ENCODE results near the gene SEL1L2. TPM values are rescaled to one million over a fixed set of nuclear protein-coding genes. Genes with fewer than 3 reads are reported as not detected.

Gene SEL1L2
- total and polyA plus RNA-seq, 10 donors, result 0.22 TPM; not detected in 9

GRCh38 chr20:13910492-13910891 lies 79.9 kb downstream of the SEL1L2 start:
- H3K36me3 ChIP-seq, result no peaks in the 10 kb centered on the region
- TF ChIP-seq POLR2A (IDR thresholded peaks at IDR 0.05), result no peak
- H3K27me3 ChIP-seq (replicated peaks in 1 of 7), result no peaks in the 10 kb centered on the region
- H3K4me3 ChIP-seq, result no peak overlapping the region
- intact Hi-C loops (cut with DNase I; ENCODE audit: low total_unique reads), result no loop called here
- H3K4me1 ChIP-seq, result no peaks in the 10 kb centered on the region
- no peak overlapping the region for H3K27ac ChIP-seq
- no peak for DNase-seq
- WGBS, 5 donors, result 68 to 83% (median 74%) methylated on average over 1 of the region's 1 CpG
- no peaks in the 10 kb centered on the region for H3K9me3 ChIP-seq

- H3K27me3 ChIP-seq (replicated peaks in 1 of 7), result no peaks in the 10 kb centered on the region
- DNase-seq, result no peak
- no peak overlapping the region for H3K4me3 ChIP-seq
- TF ChIP-seq POLR2A (IDR thresholded peaks at IDR 0.05), result no peak
- TF ChIP-seq CTCF (IDR thresholded peaks at IDR 0.05 in 8 of 11, conservative IDR thresholded peaks at IDR 0.05 in 3 of 11), result no peak
- TF ChIP-seq POLR2AphosphoS5 (IDR thresholded peaks at IDR 0.05), result no peak
- H3K27ac ChIP-seq, result no peak overlapping the region
- no peaks in the 10 kb centered on the region for H3K36me3 ChIP-seq
- intact Hi-C loops (cut with DNase I; ENCODE audit: low total_unique reads), result no loop called here
- H3K9me3 ChIP-seq, result no peaks in the 10 kb centered on the region
- WGBS, 5 donors, result 78 to 87% (median 81%) methylated on average over 4 of the region's 4 CpGs
- no peaks in the 10 kb centered on the region for H3K4me1 ChIP-seq
These were observed 81.3 kb downstream of the SEL1L2 start for GRCh38 chr20:13909067-13909466.

GRCh38 chr20:13904766-13905165 lies 85.6 kb downstream of the SEL1L2 start:
- no peaks in the 10 kb centered on the region for H3K4me1 ChIP-seq
- H3K9me3 ChIP-seq, result no peaks in the 10 kb centered on the region
- H3K27ac ChIP-seq, result no peak overlapping the region
- no peak for TF ChIP-seq CTCF (IDR thresholded peaks at IDR 0.05 in 8 of 11, conservative IDR thresholded peaks at IDR 0.05 in 3 of 11)
- TF ChIP-seq POLR2AphosphoS5 (IDR thresholded peaks at IDR 0.05), result no peak
- no peak for TF ChIP-seq POLR2A (IDR thresholded peaks at IDR 0.05)
- intact Hi-C loops (cut with DNase I; ENCODE audit: low total_unique reads), result no loop called here
- H3K4me3 ChIP-seq, result no peak overlapping the region
- H3K36me3 ChIP-seq, result no peaks in the 10 kb centered on the region
- DNase-seq, result no peak
- 84 to 89% (median 87%) methylated on average over 3 of the region's 3 CpGs for WGBS, 5 donors
- H3K27me3 ChIP-seq (replicated peaks in 1 of 7), result no peaks in the 10 kb centered on the region

- Histone ChIP-seq H3K4me3 (no peak overlapping the region), H3K9me3 (no peaks in the 10 kb centered on the region), H3K4me1 (no peaks in the 10 kb centered on the region), H3K27ac (no peak overlapping the region), H3K27me3 (replicated peaks in 1 of 7) (no peaks in the 10 kb centered on the region), H3K36me3 (no peaks in the 10 kb centered on the region)
- intact Hi-C loops (cut with DNase I; ENCODE audit: low total_unique reads), result no loop called here
- DNase-seq, result no peak
- TF ChIP-seq POLR2A (IDR thresholded peaks at IDR 0.05) (no peak), POLR2AphosphoS5 (IDR thresholded peaks at IDR 0.05) (no peak), CTCF (IDR thresholded peaks at IDR 0.05 in 8 of 11, conservative IDR thresholded peaks at IDR 0.05 in 3 of 11) (no peak)
- 89 to 93% (median 92%) methylated on average over 10 of the region's 10 CpGs for WGBS, 5 donors
These were observed 89.9 kb downstream of the SEL1L2 start for GRCh38 chr20:13900496-13900895.

- Histone ChIP-seq H3K9me3 (peaks cover 0 to 4% (median 0%) of the 10 kb centered on the region in 8 donors), H3K27me3 (replicated peaks in 1 of 7) (no peaks in the 10 kb centered on the region), H3K27ac (no peak overlapping the region), H3K36me3 (no peaks in the 10 kb centered on the region), H3K4me3 (no peak overlapping the region), H3K4me1 (no peaks in the 10 kb centered on the region)
- no peak for DNase-seq
- intact Hi-C loops (cut with DNase I; ENCODE audit: low total_unique reads), result no loop called here
- TF ChIP-seq POLR2AphosphoS5 (IDR thresholded peaks at IDR 0.05), result no peak
- no peak for TF ChIP-seq CTCF (IDR thresholded peaks at IDR 0.05 in 8 of 11, conservative IDR thresholded peaks at IDR 0.05 in 3 of 11)
- TF ChIP-seq POLR2A (IDR thresholded peaks at IDR 0.05), result no peak
- 86 to 95% (median 89%) methylated on average over 2 of the region's 2 CpGs for WGBS, 5 donors
These were observed 92.3 kb downstream of the SEL1L2 start for GRCh38 chr20:13898012-13898612.

All from spleen (tissue), 11 donors.